HCT116 (cell line): ENCODE results near the gene TAF6.

Experiments
- POLR2A ChIP-seq: IDR thresholded peaks from 2 replicates; pipeline ENCODE4 v1.7.0; 2011; ENCODE audit warnings: borderline replicate concordance; ENCODE audit not compliant: insufficient read depth, insufficient read length; ENCODE audit errors: extremely low read depth
- YY1 ChIP-seq: IDR thresholded peaks from 2 replicates; pipeline ENCODE4 v1.6.1; 2011; ENCODE audit warnings: low read length, low read depth, moderate library complexity, mild to moderate bottlenecking; ENCODE audit not compliant: insufficient replicate concordance; ENCODE audit errors: extremely low read depth

- TF ChIP-seq YY1 (no peak), POLR2A (no peak)
These were observed 29.5 kb downstream of the TAF6 start for GRCh38 chr7:100089458-100090196.
